Suppressor macrophage treated with lipopolysaccharide for 1 hour (primary cell): Measurements from ENCODE around the gene FAM78A.
A peak's percentile ranks its signal among the peaks of the same experiment; 100 is the strongest.

Experiments used
- DNase-seq, 3 donors: peaks; one replicate each; pipeline ENCODE4 v3.0.0-alpha.2; 2020 to 2022

FAM78A gene

GRCh38 chr9:131276094-131276888, at the start of gene FAM78A:
Gene FAM78A (minus strand): TSS chr9:131276510. CDS start chr9:131276179, 331 bp downstream.
- DNase-seq, result peak; percentile 79 to 92 (median 86)

- DNase-seq, result no peak
Observed at GRCh38 chr9:131324736-131325679, 48.7 kb upstream of the FAM78A start.

GRCh38 chr9:131323629-131324028, 47.3 kb upstream of the FAM78A start:
- DNase-seq, result no peak

- no peak for DNase-seq
Observed at GRCh38 chr9:131320031-131320685, 43.8 kb upstream of the FAM78A start.

GRCh38 chr9:131319486-131319885, 43.2 kb upstream of the FAM78A start:
- no peak for DNase-seq

- no peak for DNase-seq
Observed at GRCh38 chr9:131318231-131319085, 42.1 kb upstream of the FAM78A start.

GRCh38 chr9:131312822-131313770, 36.8 kb upstream of the FAM78A start:
- no peak for DNase-seq

- DNase-seq, result no peak
Observed at GRCh38 chr9:131312246-131312645, 35.9 kb upstream of the FAM78A start.

GRCh38 chr9:131310833-131311554, 34.7 kb upstream of the FAM78A start:
- DNase-seq, result peak in 2 of 3 donors; percentile 10 to 24

GRCh38 chr9:131309530-131310276, 33.4 kb upstream of the FAM78A start:
- no peak for DNase-seq

- DNase-seq, result no peak
Observed at GRCh38 chr9:131308906-131309529, 32.7 kb upstream of the FAM78A start.

- DNase-seq, result no peak
Observed at GRCh38 chr9:131308452-131308851, 32.1 kb upstream of the FAM78A start.

- DNase-seq, result no peak
Observed at GRCh38 chr9:131307974-131308373, 31.7 kb upstream of the FAM78A start.

GRCh38 chr9:131306397-131307004, 30.2 kb upstream of the FAM78A start:
- no peak for DNase-seq

GRCh38 chr9:131304676-131305355, 28.5 kb upstream of the FAM78A start:
- no peak for DNase-seq

- DNase-seq, result no peak
Observed at GRCh38 chr9:131303381-131304321, 27.3 kb upstream of the FAM78A start.
